GM12873 (cell line): ENCODE measurements around the gene NDUFS4.

Experiments
- TF ChIP-seq, protein P1 (sequence below): IDR thresholded peaks from 2 replicates; pipeline ENCODE4 v1.5.1; 2012; ENCODE audit warnings: low read depth, mild to moderate bottlenecking, moderate library complexity, low read length, control low read depth; ENCODE audit not compliant: insufficient read depth; ENCODE audit errors: missing control alignments

NDUFS4 gene

GRCh38 chr5:53601570-53601969 is 41.1 kb downstream of the NDUFS4 start:
- TF ChIP-seq, protein P1, sequence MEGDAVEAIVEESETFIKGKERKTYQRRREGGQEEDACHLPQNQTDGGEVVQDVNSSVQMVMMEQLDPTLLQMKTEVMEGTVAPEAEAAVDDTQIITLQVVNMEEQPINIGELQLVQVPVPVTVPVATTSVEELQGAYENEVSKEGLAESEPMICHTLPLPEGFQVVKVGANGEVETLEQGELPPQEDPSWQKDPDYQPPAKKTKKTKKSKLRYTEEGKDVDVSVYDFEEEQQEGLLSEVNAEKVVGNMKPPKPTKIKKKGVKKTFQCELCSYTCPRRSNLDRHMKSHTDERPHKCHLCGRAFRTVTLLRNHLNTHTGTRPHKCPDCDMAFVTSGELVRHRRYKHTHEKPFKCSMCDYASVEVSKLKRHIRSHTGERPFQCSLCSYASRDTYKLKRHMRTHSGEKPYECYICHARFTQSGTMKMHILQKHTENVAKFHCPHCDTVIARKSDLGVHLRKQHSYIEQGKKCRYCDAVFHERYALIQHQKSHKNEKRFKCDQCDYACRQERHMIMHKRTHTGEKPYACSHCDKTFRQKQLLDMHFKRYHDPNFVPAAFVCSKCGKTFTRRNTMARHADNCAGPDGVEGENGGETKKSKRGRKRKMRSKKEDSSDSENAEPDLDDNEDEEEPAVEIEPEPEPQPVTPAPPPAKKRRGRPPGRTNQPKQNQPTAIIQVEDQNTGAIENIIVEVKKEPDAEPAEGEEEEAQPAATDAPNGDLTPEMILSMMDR, result no peak

DNA sequence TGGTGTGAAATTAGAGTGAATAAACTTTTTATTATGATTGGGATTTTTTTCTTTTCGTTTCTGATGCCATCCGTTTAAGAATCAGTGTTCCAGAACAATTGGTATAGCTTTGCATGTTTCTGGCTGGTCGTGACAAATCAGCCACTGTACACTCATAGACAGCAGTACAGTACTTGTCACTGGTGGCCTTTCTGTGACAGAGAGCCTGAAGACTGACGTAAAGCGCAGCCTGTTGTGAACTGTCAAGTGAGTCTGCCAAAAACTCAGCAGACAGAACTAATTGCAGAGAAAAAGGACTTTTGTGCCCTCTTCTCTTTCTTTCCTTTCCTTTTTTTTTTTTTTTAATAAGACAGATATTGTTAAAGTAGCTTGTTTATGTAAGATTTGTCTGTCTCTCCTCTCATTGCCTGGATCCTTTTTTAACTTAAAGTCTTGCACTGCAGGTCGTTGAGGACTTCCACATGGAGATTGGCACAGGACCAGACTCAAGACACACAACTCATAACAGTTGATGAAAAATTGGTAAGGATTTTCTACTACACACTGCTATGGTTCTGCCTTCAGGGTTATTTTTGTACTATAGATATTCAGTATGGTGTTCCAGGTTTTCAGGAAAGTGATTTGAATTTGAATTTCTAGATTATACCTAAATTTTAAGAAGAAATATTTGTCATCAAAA is 42.7 kb downstream of the NDUFS4 start:
- TF ChIP-seq, protein P1, result no peak

DNA sequence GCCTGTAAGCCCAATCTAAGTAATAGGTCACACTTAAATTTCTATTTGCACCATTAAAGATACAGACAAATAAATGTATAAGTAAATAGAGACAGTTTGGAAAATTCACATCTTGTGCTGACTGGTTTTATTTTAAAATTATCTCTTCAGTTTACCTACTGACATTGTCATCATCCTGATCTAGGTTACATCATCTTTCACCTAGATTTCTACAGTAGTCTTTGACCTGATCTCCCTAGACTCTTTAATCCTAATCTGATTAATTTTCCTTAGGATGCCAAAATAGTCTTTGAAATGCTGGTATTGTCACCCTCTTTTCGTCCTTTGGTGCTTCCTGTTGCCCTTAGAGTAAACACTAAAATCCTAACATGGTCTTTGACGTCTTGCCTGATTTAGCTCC is 43.9 kb downstream of the NDUFS4 start:
- TF ChIP-seq, protein P1, result no peak

- TF ChIP-seq, protein P1, result no peak
Measured at GRCh38 chr5:53607886-53608285, 47.4 kb downstream of the NDUFS4 start.

- TF ChIP-seq, protein P1, result no peak
Measured at GRCh38 chr5:53613061-53613460, 52.6 kb downstream of the NDUFS4 start.

DNA sequence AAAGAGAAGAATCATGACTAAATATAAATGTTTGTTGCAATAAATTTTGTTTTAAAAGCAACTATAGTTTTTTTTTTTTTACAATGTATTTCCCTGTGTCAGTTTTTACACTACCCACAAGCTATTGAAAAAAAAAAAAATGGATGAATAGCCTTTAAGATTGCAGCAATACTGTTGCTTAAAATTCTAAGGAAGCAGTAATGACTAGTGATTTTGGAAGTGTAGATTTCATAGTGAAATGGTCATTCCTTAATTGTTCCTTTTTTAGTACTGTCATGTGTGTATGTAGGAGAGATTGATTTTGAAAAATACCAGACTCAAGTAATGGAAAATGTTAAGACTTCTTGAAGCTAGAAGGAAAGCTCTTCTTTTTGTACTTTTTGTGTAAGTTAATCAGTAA is 53.1 kb downstream of the NDUFS4 start:
- TF ChIP-seq, protein P1, result no peak

GRCh38 chr5:53614376-53614885 is 54.0 kb downstream of the NDUFS4 start:
- TF ChIP-seq, protein P1, result no peak
